Measurements from ENCODE around the gene CFAP299.

Gene CFAP299

GRCh38 chr4:80461412-80461811, 125.9 kb downstream of the CFAP299 start:
- TF ChIP-seq CTCF (IDR thresholded peaks at IDR 0.05), result no peak

- TF ChIP-seq CTCF (IDR thresholded peaks at IDR 0.05), result no peak
Observed at GRCh38 chr4:80462621-80463091, 127.1 kb downstream of the CFAP299 start.

GRCh38 chr4:80463509-80463908, 128.0 kb downstream of the CFAP299 start:
- TF ChIP-seq CTCF (IDR thresholded peaks at IDR 0.05), result no peak

GRCh38 chr4:80465238-80465637, 129.7 kb downstream of the CFAP299 start:
- no peak for TF ChIP-seq CTCF (IDR thresholded peaks at IDR 0.05)

GRCh38 chr4:80465736-80466135, 130.2 kb downstream of the CFAP299 start:
- no peak for TF ChIP-seq CTCF (IDR thresholded peaks at IDR 0.05)

- no peak for TF ChIP-seq CTCF (IDR thresholded peaks at IDR 0.05)
Observed at GRCh38 chr4:80466618-80467017, 131.1 kb downstream of the CFAP299 start.

- TF ChIP-seq CTCF (IDR thresholded peaks at IDR 0.05), result no peak
Observed at GRCh38 chr4:80471756-80472155, 136.2 kb downstream of the CFAP299 start.

GRCh38 chr4:80475236-80475635, 139.7 kb downstream of the CFAP299 start:
- TF ChIP-seq CTCF (IDR thresholded peaks at IDR 0.05), result no peak
